ENCODE measurements around the gene TRMT6. TPM values are rescaled to one million over a fixed set of nuclear protein-coding genes. Genes with fewer than 3 reads are reported as not detected.

The TRMT6 gene
- 7.3 TPM for total RNA-seq

GRCh38 chr20:5950271-5951031, at the start of gene TRMT6, which contains the start of gene MCM8:
TSS of gene TRMT6 (minus strand) at chr20:5950533. CDS start at chr20:5950405, 128 bp downstream.
TSS of gene MCM8 (plus strand) at chr20:5950652. CDS start at chr20:5952016, 1,364 bp downstream.
- no peak for FAIRE-seq
- DNase-seq (ENCODE audit: low spot score in 2 of 2), result peak; percentile 80 to 88

GRCh38 chr20:5999783-6000182, 49.5 kb upstream of the TRMT6 start:
- FAIRE-seq (no peak), DNase-seq (ENCODE audit: low spot score in 2 of 2) (no peak)

- no peak for FAIRE-seq
- no peak for DNase-seq (ENCODE audit: low spot score in 2 of 2)
These were observed 46.4 kb upstream of the TRMT6 start for GRCh38 chr20:5996765-5997164.

- no peak for DNase-seq (ENCODE audit: low spot score in 2 of 2)
These were observed 41.5 kb upstream of the TRMT6 start for GRCh38 chr20:5991623-5992441.

GRCh38 chr20:5990946-5991345, 40.6 kb upstream of the TRMT6 start:
- DNase-seq (ENCODE audit: low spot score in 2 of 2), result no peak
- no peak for FAIRE-seq

More at GRCh38 chr20:5991623-5992441, 41.5 kb upstream of the TRMT6 start:
- no peak for FAIRE-seq

- FAIRE-seq (no peak), DNase-seq (ENCODE audit: low spot score in 2 of 2) (no peak)
These were observed 39.2 kb upstream of the TRMT6 start for GRCh38 chr20:5989539-5989938.

GRCh38 chr20:5987383-5987782, 37.0 kb upstream of the TRMT6 start:
- DNase-seq (ENCODE audit: low spot score in 2 of 2) (no peak), FAIRE-seq (no peak)

GRCh38 chr20:5980720-5981538, 30.6 kb upstream of the TRMT6 start:
- FAIRE-seq (no peak), DNase-seq (ENCODE audit: low spot score in 2 of 2) (no peak)

GRCh38 chr20:5979801-5980200, 29.5 kb upstream of the TRMT6 start:
- no peak for FAIRE-seq
- no peak for DNase-seq (ENCODE audit: low spot score in 2 of 2)

GRCh38 chr20:5977975-5978374, 27.6 kb upstream of the TRMT6 start:
- FAIRE-seq (no peak), DNase-seq (ENCODE audit: low spot score in 2 of 2) (no peak)

- no peak for DNase-seq (ENCODE audit: low spot score in 2 of 2)
- FAIRE-seq, result no peak
These were observed 26.9 kb upstream of the TRMT6 start for GRCh38 chr20:5977223-5977622.

GRCh38 chr20:5975778-5976177, 25.4 kb upstream of the TRMT6 start:
- FAIRE-seq, result no peak

GRCh38 chr20:5974531-5974930, 24.2 kb upstream of the TRMT6 start:
- DNase-seq (ENCODE audit: low spot score in 2 of 2) (no peak), FAIRE-seq (no peak)

More at GRCh38 chr20:5975778-5976177, 25.4 kb upstream of the TRMT6 start:
- DNase-seq (ENCODE audit: low spot score in 2 of 2), result no peak

- DNase-seq (ENCODE audit: low spot score in 2 of 2) (no peak), FAIRE-seq (no peak)
These were observed 23.6 kb upstream of the TRMT6 start for GRCh38 chr20:5973971-5974370.

GRCh38 chr20:5973172-5973571, 22.8 kb upstream of the TRMT6 start:
- DNase-seq (ENCODE audit: low spot score in 2 of 2), result no peak
- FAIRE-seq, result no peak

- FAIRE-seq (no peak), DNase-seq (ENCODE audit: low spot score in 2 of 2) (no peak)
These were observed 20.9 kb upstream of the TRMT6 start for GRCh38 chr20:5971203-5971602.

GRCh38 chr20:5970381-5970780, 20.0 kb upstream of the TRMT6 start:
- FAIRE-seq (no peak), DNase-seq (ENCODE audit: low spot score in 2 of 2) (no peak)

- DNase-seq (ENCODE audit: low spot score in 2 of 2) (no peak), FAIRE-seq (no peak)
These were observed 19.6 kb upstream of the TRMT6 start for GRCh38 chr20:5969940-5970339.

GRCh38 chr20:5969348-5969935, 19.1 kb upstream of the TRMT6 start:
- FAIRE-seq (no peak), DNase-seq (ENCODE audit: low spot score in 2 of 2) (no peak)

- FAIRE-seq (no peak), DNase-seq (ENCODE audit: low spot score in 2 of 2) (no peak)
These were observed 18.1 kb upstream of the TRMT6 start for GRCh38 chr20:5968462-5968861.

All from frontal cortex (tissue), 4 donors.